Stimulated activated CD8-positive, alpha-beta memory T cell treated with anti-CD3 and anti-CD28 coated beads, Interleukin-2, amount 100 ng/mL, for 48 hours (primary cell): ENCODE measurements around the gene PHLDB1.
"Not testable (repeated sequence)": the region's sequence is repeated elsewhere in the genome, so short reads cannot be mapped to it uniquely, and the experiment has no call there.

Experiments used
- DNase-seq, 2 donors: peaks; one replicate each; pipeline ENCODE4 v3.0.0-alpha.2; 2020; ENCODE audit warnings: low read depth in 2 of 2

The PHLDB1 gene

GRCh38 chr11:118605116-118605867 lies 2.1 kb upstream of the PHLDB1 start:
- DNase-seq: no peak

- no peak for DNase-seq
These were observed 1.1 kb upstream of the PHLDB1 start for GRCh38 chr11:118606157-118606843.

GRCh38 chr11:118606844-118607228 lies 579 bp upstream of the PHLDB1 start:
- DNase-seq: no peak

GRCh38 chr11:118608360-118609227 lies 1.2 kb downstream of the PHLDB1 start:
- peak; percentile 51 to 54 for DNase-seq

GRCh38 chr11:118609380-118610224 lies 2.2 kb downstream of the PHLDB1 start:
- DNase-seq: peak; percentile 10 to 11

- DNase-seq: no peak
These were observed 2.9 kb downstream of the PHLDB1 start for GRCh38 chr11:118610225-118610772.

- DNase-seq: peak; percentile 82 to 85
These were observed 3.5 kb downstream of the PHLDB1 start for GRCh38 chr11:118610773-118611432.

- DNase-seq: not testable (repeated sequence)
These were observed 4.0 kb downstream of the PHLDB1 start for GRCh38 chr11:118611433-118611795.

GRCh38 chr11:118612378-118612777 lies 5.0 kb downstream of the PHLDB1 start:
- DNase-seq: no peak

- no peak for DNase-seq
These were observed 7.1 kb downstream of the PHLDB1 start for GRCh38 chr11:118614511-118614910.

GRCh38 chr11:118615282-118615975 lies 8.0 kb downstream of the PHLDB1 start:
- no peak for DNase-seq

- DNase-seq: no peak
These were observed 8.6 kb downstream of the PHLDB1 start for GRCh38 chr11:118615976-118616371.

- DNase-seq: no peak
These were observed 10.9 kb downstream of the PHLDB1 start for GRCh38 chr11:118618115-118618990.

- no peak for DNase-seq
These were observed 11.6 kb downstream of the PHLDB1 start for GRCh38 chr11:118618991-118619375.

GRCh38 chr11:118619444-118620197 lies 12.2 kb downstream of the PHLDB1 start:
- no peak for DNase-seq

GRCh38 chr11:118620529-118621070 lies 13.2 kb downstream of the PHLDB1 start:
- DNase-seq: no peak

GRCh38 chr11:118621071-118621783 lies 13.8 kb downstream of the PHLDB1 start:
- peak; percentile 8 to 36 for DNase-seq
